Esophagus muscularis mucosa (tissue), 4 donors: Measurements from ENCODE around the gene CACNG3.

ENCODE experiments used
- CTCF ChIP-seq, 3 experiments: fragments of 200-600 bp in 2 of 3; fragments of 450-650 bp in 1 of 3; sonication (generic) in 2 of 3; IDR thresholded peaks; one replicate each; pipeline ENCODE4 v1.5.1; 2017 to 2019; ENCODE audit warnings: antibody characterized with exemption in 3 of 3, mild to moderate bottlenecking in 2 of 3, moderate library complexity in 1 of 3
- EP300 ChIP-seq: sonication (generic); formaldehyde crosslinking; IDR thresholded peaks from one replicate; pipeline ENCODE4 v1.6.1; 2017; ENCODE audit warnings: antibody characterized with exemption
- POLR2A ChIP-seq: fragments of 450-650 bp; IDR thresholded peaks from one replicate; pipeline ENCODE4 v1.6.1; 2017; ENCODE audit warnings: antibody characterized with exemption, moderate library complexity, mild to moderate bottlenecking, low read depth
- POLR2AphosphoS5 ChIP-seq, 2 donors: sonication (generic); formaldehyde crosslinking; IDR thresholded peaks; one replicate each; pipeline ENCODE4 v1.6.1; 2017; ENCODE audit warnings: antibody characterized with exemption in 2 of 2

DNA sequence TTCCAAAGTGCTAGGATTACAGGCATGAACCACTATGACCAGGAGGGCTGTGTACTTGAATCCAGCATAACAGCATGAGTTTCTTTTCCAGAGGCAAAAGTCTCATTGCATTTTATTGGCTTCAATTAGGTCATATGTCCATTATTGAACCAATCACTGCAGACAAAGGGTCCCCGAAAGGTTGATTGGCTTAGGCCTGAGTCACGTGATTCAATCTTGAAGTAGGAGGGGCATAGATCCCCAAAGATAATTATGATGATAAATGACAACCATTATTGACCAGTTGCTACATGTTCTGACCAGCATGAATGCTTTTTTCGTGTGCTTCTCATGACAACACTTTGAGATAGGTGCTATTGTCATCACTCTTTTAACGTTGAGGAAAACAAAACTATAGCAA lies 25.3 kb downstream of the CACNG3 start:
- TF ChIP-seq CTCF (IDR thresholded peaks at IDR 0.05) (no peak), EP300 (no peak), POLR2A (no peak), POLR2AphosphoS5 (IDR thresholded peaks at IDR 0.05) (no peak)
